ENCODE measurements around the gene FRMD4A.

DNA sequence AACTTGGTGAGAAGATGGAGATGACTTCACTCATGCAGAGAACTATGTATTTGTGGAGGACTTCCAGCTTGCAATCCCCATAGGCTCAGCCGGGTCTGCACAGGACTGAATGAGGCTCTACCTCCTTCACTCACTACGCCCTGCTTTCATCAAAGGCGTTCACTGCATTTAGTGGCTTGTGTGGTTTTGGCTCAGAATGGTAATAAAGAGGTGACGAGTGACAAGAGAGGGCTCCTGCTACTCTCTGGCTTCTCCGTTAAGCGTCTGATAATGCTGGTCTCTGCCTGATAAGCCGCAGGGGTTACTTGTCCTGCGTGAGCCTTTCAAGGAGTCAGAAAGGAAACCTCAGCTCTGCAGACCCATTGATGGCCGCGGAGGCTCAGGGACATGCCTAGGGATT lies 400.6 kb downstream of the FRMD4A start:
- TF ChIP-seq CTCF (IDR thresholded peaks at IDR 0.05) (no peak), POLR2A (IDR thresholded peaks at IDR 0.05) (no peak)
